Activated T-cell treated with anti-CD3 and anti-CD28 coated beads, Interleukin-2, amount 50 U/mL, for 48 hours (primary cell): ENCODE data around the gene TTC39C.
A peak's percentile ranks its signal among the peaks of the same experiment; 100 is the strongest.
"Not testable (repeated sequence)": the region's sequence is repeated elsewhere in the genome, so short reads cannot be mapped to it uniquely, and the experiment has no call there.

ENCODE experiments used
- DNase-seq, 2 experiments: peaks; one replicate each; pipeline ENCODE4 v3.0.0-alpha.2; 2020

The TTC39C gene

GRCh38 chr18:24055009-24055804 lies 40.7 kb downstream of the TTC39C start:
- no peak for DNase-seq

GRCh38 chr18:24055878-24056277 lies 41.3 kb downstream of the TTC39C start:
- no peak for DNase-seq

GRCh38 chr18:24056506-24056905 lies 42.0 kb downstream of the TTC39C start:
- no peak for DNase-seq

GRCh38 chr18:24057804-24058203 lies 43.2 kb downstream of the TTC39C start:
- DNase-seq = no peak

GRCh38 chr18:24059385-24059784 lies 44.8 kb downstream of the TTC39C start:
- not testable (repeated sequence) for DNase-seq

GRCh38 chr18:24060644-24061043 lies 46.1 kb downstream of the TTC39C start:
- no peak for DNase-seq

GRCh38 chr18:24063121-24063731 lies 48.7 kb downstream of the TTC39C start:
- DNase-seq = no peak

- DNase-seq = no peak
Observed at GRCh38 chr18:24064391-24065100, 50.0 kb downstream of the TTC39C start.

GRCh38 chr18:24065906-24066305 lies 51.4 kb downstream of the TTC39C start:
- no peak for DNase-seq

GRCh38 chr18:24068945-24069693 lies 54.6 kb downstream of the TTC39C start:
- no peak for DNase-seq

- no peak for DNase-seq
Observed at GRCh38 chr18:24071029-24071428, 56.5 kb downstream of the TTC39C start.

GRCh38 chr18:24071779-24072178 lies 57.2 kb downstream of the TTC39C start:
- DNase-seq = no peak

- no peak for DNase-seq
Observed at GRCh38 chr18:24072743-24073142, 58.2 kb downstream of the TTC39C start.

GRCh38 chr18:24073791-24074190 lies 59.2 kb downstream of the TTC39C start:
- no peak for DNase-seq

- not testable (repeated sequence) for DNase-seq
Observed at GRCh38 chr18:24074757-24075156, 60.2 kb downstream of the TTC39C start.

GRCh38 chr18:24075767-24076597 lies 61.4 kb downstream of the TTC39C start:
- peak; percentile 79 to 87 for DNase-seq

GRCh38 chr18:24076950-24077349 lies 62.4 kb downstream of the TTC39C start:
- no peak for DNase-seq

- DNase-seq = no peak
Observed at GRCh38 chr18:24078391-24078790, 63.8 kb downstream of the TTC39C start.

- DNase-seq = no peak
Observed at GRCh38 chr18:24080861-24081260, 66.3 kb downstream of the TTC39C start.

GRCh38 chr18:24083550-24083949 lies 69.0 kb downstream of the TTC39C start:
- no peak for DNase-seq

- no peak for DNase-seq
Observed at GRCh38 chr18:24086082-24086481, 71.5 kb downstream of the TTC39C start.

- DNase-seq = no peak
Observed at GRCh38 chr18:24089076-24089475, 74.5 kb downstream of the TTC39C start.
